HepG2 (cell line): ENCODE data around the gene UTS2R. TPM values are rescaled to one million over a fixed set of nuclear protein-coding genes. Genes with fewer than 3 reads are reported as not detected.

ENCODE experiments used
- ARID3A ChIP-seq: IDR thresholded peaks from 2 replicates; pipeline ENCODE4 v1.6.1; 2012; ENCODE audit warnings: low read depth, low read length, improper control_type of control experiment
- CBX5 ChIP-seq: sonication (generic); formaldehyde crosslinking; IDR thresholded peaks from 2 replicates; pipeline ENCODE4 v1.4.0; 2020; ENCODE audit warnings: missing genetic modification reagents, borderline replicate concordance
- E2F5 ChIP-seq: sonication (generic); formaldehyde crosslinking; conservative IDR thresholded peaks from 2 replicates; pipeline ENCODE4 v1.4.0; 2020; ENCODE audit warnings: missing genetic modification reagents
- FOXA3 ChIP-seq: IDR thresholded peaks from 2 replicates; pipeline ENCODE4 v1.6.1; 2016; ENCODE audit warnings: missing genetic modification reagents, missing compliant biosample characterization
- HOXD1 ChIP-seq: sonication (generic); formaldehyde crosslinking; IDR thresholded peaks from 2 replicates; pipeline ENCODE4 v1.5.0; 2020; ENCODE audit warnings: missing genetic modification reagents
- IRF2 ChIP-seq: IDR thresholded peaks from 2 replicates; pipeline ENCODE4 v1.6.1; 2018; ENCODE audit warnings: missing genetic modification reagents, missing compliant biosample characterization
- KLF11 ChIP-seq: IDR thresholded peaks from 2 replicates; pipeline ENCODE4 v1.6.1; 2016; ENCODE audit warnings: missing compliant biosample characterization
- MEIS2 ChIP-seq: sonication (generic); formaldehyde crosslinking; IDR thresholded peaks from 2 replicates; pipeline ENCODE4 v1.9.0; 2021; ENCODE audit warnings: mild to moderate bottlenecking, missing genetic modification reagents
- PCBP1 ChIP-seq: fragments of 200-400 bp; formaldehyde crosslinking; IDR thresholded peaks from 2 replicates; pipeline ENCODE4 v1.6.1; 2017; ENCODE audit warnings: mild to moderate bottlenecking, low read depth, low read length, borderline replicate concordance
- SETDB1 ChIP-seq: sonication (generic); formaldehyde crosslinking; IDR thresholded peaks from 2 replicates; pipeline ENCODE4 v1.5.1; 2020; ENCODE audit warnings: missing genetic modification reagents, mild to moderate bottlenecking, borderline replicate concordance
- TEAD3 ChIP-seq: optimal IDR thresholded peaks from 2 replicates; pipeline ENCODE3; 2016; ENCODE audit warnings: borderline replicate concordance
- TFAP4 ChIP-seq: sonication (generic); IDR thresholded peaks from 2 replicates; pipeline ENCODE4 v1.6.1; 2016; ENCODE audit warnings: low read depth, borderline replicate concordance
- ZNF205 ChIP-seq: IDR thresholded peaks from 2 replicates; pipeline ENCODE4 v1.6.1; 2018; ENCODE audit warnings: missing biosample characterization, missing genetic modification reagents
- ZNF362 ChIP-seq: sonication (generic); formaldehyde crosslinking; IDR thresholded peaks from 2 replicates; pipeline ENCODE4 v1.4.0; 2020; ENCODE audit warnings: missing genetic modification reagents, mild to moderate bottlenecking, borderline replicate concordance
- ZNF44 ChIP-seq: sonication (generic); formaldehyde crosslinking; IDR thresholded peaks from 2 replicates; pipeline ENCODE4 v1.5.1; 2020; ENCODE audit warnings: mild to moderate bottlenecking, missing genetic modification reagents
- ZNF501 ChIP-seq: sonication (generic); formaldehyde crosslinking; IDR thresholded peaks from 2 replicates; pipeline ENCODE4 v1.5.1; 2020; ENCODE audit warnings: mild to moderate bottlenecking, moderate library complexity, missing genetic modification reagents
- ZNF7 ChIP-seq: IDR thresholded peaks from 2 replicates; pipeline ENCODE4 v1.6.1; 2016; ENCODE audit warnings: missing biosample characterization, missing genetic modification reagents
- ZNF768 ChIP-seq: sonication (generic); formaldehyde crosslinking; IDR thresholded peaks from 2 replicates; pipeline ENCODE4 v1.4.0; 2020; ENCODE audit warnings: missing genetic modification reagents
- ZUFSP ChIP-seq: sonication (generic); formaldehyde crosslinking; IDR thresholded peaks from 2 replicates; pipeline ENCODE4 v1.9.0; 2021; ENCODE audit warnings: missing genetic modification reagents, mild to moderate bottlenecking, borderline replicate concordance
- ZXDC ChIP-seq: sonication (generic); formaldehyde crosslinking; IDR thresholded peaks from 2 replicates; pipeline ENCODE4 v1.5.0; 2020; ENCODE audit warnings: mild to moderate bottlenecking, missing genetic modification reagents
- polyA plus RNA-seq, 8 experiments: library from polyadenylated mRNA; depleted of rRNA in 3 of 8; stranded (reverse) in 7 of 8; unstranded in 1 of 8; fragments of >200 nt; fragmentation: Illumina TruSeq in 4 of 8; extraction: Trizol in 4 of 8; gene quantifications; 2 replicates each; pipeline versions ENCODE4 v1.2.1 to v1.2.3, GENCODE V29; 2011 to 2016; ENCODE audit warnings: low read depth in 4 of 8, missing spikeins in 1 of 8, mixed read lengths in 1 of 8; ENCODE audit not compliant: insufficient read depth in 1 of 8
- total RNA-seq, 5 experiments: library from RNA; depleted of rRNA; stranded (reverse); fragments of >200 nt; fragmentation: Illumina TruSeq; extraction: Trizol; gene quantifications; 2 replicates each; pipeline ENCODE4 v1.2.3, GENCODE V29; 2016; ENCODE audit warnings: low read depth in 1 of 5

The UTS2R gene
- total and polyA plus RNA-seq, 2 of the 13 experiments (the other 11 are each of a cell fraction or from before 2014, with no cell fraction given): 0.13 to 0.15 TPM

GRCh38 chr17:82384730-82385481, 13.3 kb downstream of the UTS2R start (continued):
- peak; percentile 46; the same call in 1 of the 2 replicates for TF ChIP-seq ZNF768 (CRISPR knock-in tag)
- no peak for TF ChIP-seq HOXD1
- TF ChIP-seq ZNF205: peak; percentile 56; the same call in 1 of the 2 replicates
- 0 out of 2 replicates have a peak, but pooled peaks have one; percentile 67 for TF ChIP-seq ZXDC (CRISPR knock-in tag)
- TF ChIP-seq TEAD3: peak; percentile 64
- TF ChIP-seq ZNF362 (CRISPR knock-in tag): peak; percentile 36; the same call in 1 of the 2 replicates
- TF ChIP-seq ZUFSP: no peak
- TF ChIP-seq IRF2: peak; percentile 60; the same call in 1 of the 2 replicates
- TF ChIP-seq ZNF7: no peak
- no peak for TF ChIP-seq CBX5 (CRISPR knock-in tag)
- peak; percentile 56; the same call in 1 of the 2 replicates for TF ChIP-seq ZNF501
- 0 out of 2 replicates have a peak, but pooled peaks have one; percentile 10 for TF ChIP-seq PCBP1
- peak; percentile 19; the same call in 1 of the 2 replicates for TF ChIP-seq FOXA3
- TF ChIP-seq MEIS2 (CRISPR knock-in tag): peak; percentile 66; the same call in 1 of the 2 replicates
- no peak for TF ChIP-seq SETDB1 (CRISPR knock-in tag)
- no peak for TF ChIP-seq E2F5 (CRISPR knock-in tag)
- no peak for TF ChIP-seq ARID3A
- peak; percentile 21; the same call in 1 of the 2 replicates for TF ChIP-seq KLF11
- TF ChIP-seq TFAP4: peak; percentile 92
- TF ChIP-seq ZNF44: 0 out of 2 replicates have a peak, but pooled peaks have one; percentile 56
